H1 (cell line): ENCODE data around the gene EEF1AKMT3. TPM values are rescaled to one million over a fixed set of nuclear protein-coding genes. Genes with fewer than 3 reads are reported as not detected.

Experiments
- CBX5 ChIP-seq: fragments of 300-800, 300-1000 bp; sonication (generic); IDR thresholded peaks from 2 replicates; pipeline ENCODE4 v1.7.1; 2016; ENCODE audit warnings: antibody characterized with exemption, low read length, low read depth
- CEBPB ChIP-seq: IDR thresholded peaks from 2 replicates; pipeline ENCODE4 v1.6.1; 2012; ENCODE audit warnings: low read depth, low read length
- CHD2 ChIP-seq: IDR thresholded peaks from 2 replicates; pipeline ENCODE4 v1.6.1; 2012; ENCODE audit warnings: low read length, improper control_type of control experiment
- JUN ChIP-seq: IDR thresholded peaks from 2 replicates; pipeline ENCODE4 v1.6.1; 2011; ENCODE audit warnings: low read depth, mild to moderate bottlenecking, improper control_type of control experiment, low read length
- KDM1A ChIP-seq: fragments of 200-600, 300-600 bp; sonication (generic); IDR thresholded peaks from 2 replicates; pipeline ENCODE4 v1.7.1; 2016; ENCODE audit warnings: mild to moderate bottlenecking, low read length, borderline replicate concordance
- RBBP5 ChIP-seq: IDR thresholded peaks from 2 replicates; pipeline ENCODE4 v1.7.1; 2012; ENCODE audit warnings: low read depth, mild to moderate bottlenecking, inconsistent platforms, low read length, moderate library complexity, borderline replicate concordance
- RXRA ChIP-seq: IDR thresholded peaks from 2 replicates; pipeline ENCODE4 v1.6.1; 2011; ENCODE audit warnings: low read depth, mild to moderate bottlenecking, low read length, moderate library complexity; ENCODE audit not compliant: insufficient read depth
- SP4 ChIP-seq: IDR thresholded peaks from 2 replicates; pipeline ENCODE4 v1.6.1; 2012; ENCODE audit warnings: low read length, inconsistent platforms
- TAF1 ChIP-seq: IDR thresholded peaks from 2 replicates; pipeline ENCODE4 v1.6.1; 2011; ENCODE audit warnings: mild to moderate bottlenecking, low read depth, low read length
- polyA plus RNA-seq, 7 experiments: library from polyadenylated mRNA; depleted of rRNA in 3 of 7; stranded (reverse) in 5 of 7; unstranded in 2 of 7; fragments of >200 nt in 5 of 7; fragments of 200-250 nt in 2 of 7; gene quantifications; 1 replicate in 5 of 7; 2 replicates in 1 of 7; 4 replicates in 1 of 7; pipeline versions ENCODE4 v1.2.1 to v1.2.3, GENCODE V29; 2011 to 2013; ENCODE audit warnings: missing spikeins in 2 of 7, mixed read lengths in 2 of 7
- total RNA-seq: library from RNA; stranded (reverse); fragmentation: NEBNext Ultra II Directional; extraction: Animal tissue kit (Norgen Biotek cat#: 25700); gene quantifications from 2 replicates; pipeline ENCODE4 v1.2.1, GENCODE V29; 2021
- TF ChIP-seq, protein P1 (sequence below): fragments of 300-600 bp; sonication (generic); IDR thresholded peaks from 2 replicates; pipeline ENCODE4 v1.7.1; 2012; ENCODE audit warnings: low read length, moderate library complexity, mild to moderate bottlenecking, inconsistent platforms; ENCODE audit not compliant: insufficient replicate concordance

EEF1AKMT3 gene
- total and polyA plus RNA-seq, 2 of the 8 experiments (the other 6 are each of a cell fraction or from before 2014, with no cell fraction given) = 3.1 to 4.4 TPM

DNA sequence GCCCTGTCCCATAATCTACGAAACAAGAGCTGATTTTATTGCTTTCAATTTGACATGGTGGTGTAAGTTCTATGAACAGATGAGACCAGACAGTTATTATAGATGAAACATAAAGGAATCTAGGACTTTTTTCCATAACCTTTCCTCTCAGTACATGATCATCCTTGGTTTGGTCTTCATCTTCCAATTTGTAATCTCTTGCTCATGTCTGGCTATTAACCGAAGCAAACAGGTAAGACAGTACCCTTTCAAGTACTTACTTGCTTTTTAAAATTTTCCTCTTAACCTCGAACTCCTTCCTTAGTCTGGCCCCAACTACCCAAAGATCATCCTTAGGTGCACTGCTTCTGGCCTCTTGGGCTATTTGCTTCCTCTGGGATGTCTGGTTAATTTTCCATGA lies 26.4 kb upstream of the EEF1AKMT3 start (continued):
- TF ChIP-seq, protein P1, sequence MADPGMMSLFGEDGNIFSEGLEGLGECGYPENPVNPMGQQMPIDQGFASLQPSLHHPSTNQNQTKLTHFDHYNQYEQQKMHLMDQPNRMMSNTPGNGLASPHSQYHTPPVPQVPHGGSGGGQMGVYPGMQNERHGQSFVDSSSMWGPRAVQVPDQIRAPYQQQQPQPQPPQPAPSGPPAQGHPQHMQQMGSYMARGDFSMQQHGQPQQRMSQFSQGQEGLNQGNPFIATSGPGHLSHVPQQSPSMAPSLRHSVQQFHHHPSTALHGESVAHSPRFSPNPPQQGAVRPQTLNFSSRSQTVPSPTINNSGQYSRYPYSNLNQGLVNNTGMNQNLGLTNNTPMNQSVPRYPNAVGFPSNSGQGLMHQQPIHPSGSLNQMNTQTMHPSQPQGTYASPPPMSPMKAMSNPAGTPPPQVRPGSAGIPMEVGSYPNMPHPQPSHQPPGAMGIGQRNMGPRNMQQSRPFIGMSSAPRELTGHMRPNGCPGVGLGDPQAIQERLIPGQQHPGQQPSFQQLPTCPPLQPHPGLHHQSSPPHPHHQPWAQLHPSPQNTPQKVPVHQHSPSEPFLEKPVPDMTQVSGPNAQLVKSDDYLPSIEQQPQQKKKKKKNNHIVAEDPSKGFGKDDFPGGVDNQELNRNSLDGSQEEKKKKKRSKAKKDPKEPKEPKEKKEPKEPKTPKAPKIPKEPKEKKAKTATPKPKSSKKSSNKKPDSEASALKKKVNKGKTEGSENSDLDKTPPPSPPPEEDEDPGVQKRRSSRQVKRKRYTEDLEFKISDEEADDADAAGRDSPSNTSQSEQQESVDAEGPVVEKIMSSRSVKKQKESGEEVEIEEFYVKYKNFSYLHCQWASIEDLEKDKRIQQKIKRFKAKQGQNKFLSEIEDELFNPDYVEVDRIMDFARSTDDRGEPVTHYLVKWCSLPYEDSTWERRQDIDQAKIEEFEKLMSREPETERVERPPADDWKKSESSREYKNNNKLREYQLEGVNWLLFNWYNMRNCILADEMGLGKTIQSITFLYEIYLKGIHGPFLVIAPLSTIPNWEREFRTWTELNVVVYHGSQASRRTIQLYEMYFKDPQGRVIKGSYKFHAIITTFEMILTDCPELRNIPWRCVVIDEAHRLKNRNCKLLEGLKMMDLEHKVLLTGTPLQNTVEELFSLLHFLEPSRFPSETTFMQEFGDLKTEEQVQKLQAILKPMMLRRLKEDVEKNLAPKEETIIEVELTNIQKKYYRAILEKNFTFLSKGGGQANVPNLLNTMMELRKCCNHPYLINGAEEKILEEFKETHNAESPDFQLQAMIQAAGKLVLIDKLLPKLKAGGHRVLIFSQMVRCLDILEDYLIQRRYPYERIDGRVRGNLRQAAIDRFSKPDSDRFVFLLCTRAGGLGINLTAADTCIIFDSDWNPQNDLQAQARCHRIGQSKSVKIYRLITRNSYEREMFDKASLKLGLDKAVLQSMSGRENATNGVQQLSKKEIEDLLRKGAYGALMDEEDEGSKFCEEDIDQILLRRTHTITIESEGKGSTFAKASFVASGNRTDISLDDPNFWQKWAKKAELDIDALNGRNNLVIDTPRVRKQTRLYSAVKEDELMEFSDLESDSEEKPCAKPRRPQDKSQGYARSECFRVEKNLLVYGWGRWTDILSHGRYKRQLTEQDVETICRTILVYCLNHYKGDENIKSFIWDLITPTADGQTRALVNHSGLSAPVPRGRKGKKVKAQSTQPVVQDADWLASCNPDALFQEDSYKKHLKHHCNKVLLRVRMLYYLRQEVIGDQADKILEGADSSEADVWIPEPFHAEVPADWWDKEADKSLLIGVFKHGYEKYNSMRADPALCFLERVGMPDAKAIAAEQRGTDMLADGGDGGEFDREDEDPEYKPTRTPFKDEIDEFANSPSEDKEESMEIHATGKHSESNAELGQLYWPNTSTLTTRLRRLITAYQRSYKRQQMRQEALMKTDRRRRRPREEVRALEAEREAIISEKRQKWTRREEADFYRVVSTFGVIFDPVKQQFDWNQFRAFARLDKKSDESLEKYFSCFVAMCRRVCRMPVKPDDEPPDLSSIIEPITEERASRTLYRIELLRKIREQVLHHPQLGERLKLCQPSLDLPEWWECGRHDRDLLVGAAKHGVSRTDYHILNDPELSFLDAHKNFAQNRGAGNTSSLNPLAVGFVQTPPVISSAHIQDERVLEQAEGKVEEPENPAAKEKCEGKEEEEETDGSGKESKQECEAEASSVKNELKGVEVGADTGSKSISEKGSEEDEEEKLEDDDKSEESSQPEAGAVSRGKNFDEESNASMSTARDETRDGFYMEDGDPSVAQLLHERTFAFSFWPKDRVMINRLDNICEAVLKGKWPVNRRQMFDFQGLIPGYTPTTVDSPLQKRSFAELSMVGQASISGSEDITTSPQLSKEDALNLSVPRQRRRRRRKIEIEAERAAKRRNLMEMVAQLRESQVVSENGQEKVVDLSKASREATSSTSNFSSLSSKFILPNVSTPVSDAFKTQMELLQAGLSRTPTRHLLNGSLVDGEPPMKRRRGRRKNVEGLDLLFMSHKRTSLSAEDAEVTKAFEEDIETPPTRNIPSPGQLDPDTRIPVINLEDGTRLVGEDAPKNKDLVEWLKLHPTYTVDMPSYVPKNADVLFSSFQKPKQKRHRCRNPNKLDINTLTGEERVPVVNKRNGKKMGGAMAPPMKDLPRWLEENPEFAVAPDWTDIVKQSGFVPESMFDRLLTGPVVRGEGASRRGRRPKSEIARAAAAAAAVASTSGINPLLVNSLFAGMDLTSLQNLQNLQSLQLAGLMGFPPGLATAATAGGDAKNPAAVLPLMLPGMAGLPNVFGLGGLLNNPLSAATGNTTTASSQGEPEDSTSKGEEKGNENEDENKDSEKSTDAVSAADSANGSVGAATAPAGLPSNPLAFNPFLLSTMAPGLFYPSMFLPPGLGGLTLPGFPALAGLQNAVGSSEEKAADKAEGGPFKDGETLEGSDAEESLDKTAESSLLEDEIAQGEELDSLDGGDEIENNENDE = no peak
- TF ChIP-seq TAF1 = no peak
- TF ChIP-seq RXRA = no peak
- TF ChIP-seq JUN = no peak
- TF ChIP-seq RBBP5 = no peak
- TF ChIP-seq CBX5 = no peak
- TF ChIP-seq CEBPB = no peak
- TF ChIP-seq SP4 = no peak
- no peak for TF ChIP-seq KDM1A
- no peak for TF ChIP-seq CHD2
- TF ChIP-seq, all 59 proteins: peak for 0
